GM12801 (cell line): ENCODE results near the gene ZNF474.

Source experiments
- TF ChIP-seq, protein P1 (sequence below): IDR thresholded peaks from one replicate; pipeline ENCODE4 v1.5.1; 2011; ENCODE audit warnings: control low read depth; ENCODE audit not compliant: insufficient read length; ENCODE audit errors: extremely low read depth

ZNF474 gene

GRCh38 chr5:122110987-122111386 is 18.4 kb upstream of the ZNF474 start:
- TF ChIP-seq, protein P1, sequence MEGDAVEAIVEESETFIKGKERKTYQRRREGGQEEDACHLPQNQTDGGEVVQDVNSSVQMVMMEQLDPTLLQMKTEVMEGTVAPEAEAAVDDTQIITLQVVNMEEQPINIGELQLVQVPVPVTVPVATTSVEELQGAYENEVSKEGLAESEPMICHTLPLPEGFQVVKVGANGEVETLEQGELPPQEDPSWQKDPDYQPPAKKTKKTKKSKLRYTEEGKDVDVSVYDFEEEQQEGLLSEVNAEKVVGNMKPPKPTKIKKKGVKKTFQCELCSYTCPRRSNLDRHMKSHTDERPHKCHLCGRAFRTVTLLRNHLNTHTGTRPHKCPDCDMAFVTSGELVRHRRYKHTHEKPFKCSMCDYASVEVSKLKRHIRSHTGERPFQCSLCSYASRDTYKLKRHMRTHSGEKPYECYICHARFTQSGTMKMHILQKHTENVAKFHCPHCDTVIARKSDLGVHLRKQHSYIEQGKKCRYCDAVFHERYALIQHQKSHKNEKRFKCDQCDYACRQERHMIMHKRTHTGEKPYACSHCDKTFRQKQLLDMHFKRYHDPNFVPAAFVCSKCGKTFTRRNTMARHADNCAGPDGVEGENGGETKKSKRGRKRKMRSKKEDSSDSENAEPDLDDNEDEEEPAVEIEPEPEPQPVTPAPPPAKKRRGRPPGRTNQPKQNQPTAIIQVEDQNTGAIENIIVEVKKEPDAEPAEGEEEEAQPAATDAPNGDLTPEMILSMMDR, result no peak

DNA sequence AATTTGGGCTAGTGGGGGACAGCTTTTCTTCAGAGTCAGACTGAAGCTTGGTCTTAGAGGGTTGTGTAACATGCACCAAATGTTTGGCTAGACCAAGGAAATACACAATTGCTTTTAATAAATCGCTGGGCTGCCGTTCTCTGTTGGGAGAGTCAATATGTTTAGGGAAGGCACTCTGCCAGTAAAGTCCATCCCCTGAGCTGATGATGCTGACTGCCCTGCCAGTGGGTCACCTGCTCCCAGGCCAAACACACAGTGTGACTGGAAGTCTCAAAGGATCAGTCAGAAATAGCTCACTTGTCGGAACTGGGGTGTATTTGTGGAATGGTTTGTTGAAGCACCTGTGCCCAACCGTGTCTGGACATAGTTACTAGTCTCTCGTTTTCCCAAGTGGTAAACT is 17.9 kb upstream of the ZNF474 start:
- TF ChIP-seq, protein P1, result no peak

GRCh38 chr5:122112063-122112462 is 17.3 kb upstream of the ZNF474 start:
- TF ChIP-seq, protein P1, result no peak

DNA sequence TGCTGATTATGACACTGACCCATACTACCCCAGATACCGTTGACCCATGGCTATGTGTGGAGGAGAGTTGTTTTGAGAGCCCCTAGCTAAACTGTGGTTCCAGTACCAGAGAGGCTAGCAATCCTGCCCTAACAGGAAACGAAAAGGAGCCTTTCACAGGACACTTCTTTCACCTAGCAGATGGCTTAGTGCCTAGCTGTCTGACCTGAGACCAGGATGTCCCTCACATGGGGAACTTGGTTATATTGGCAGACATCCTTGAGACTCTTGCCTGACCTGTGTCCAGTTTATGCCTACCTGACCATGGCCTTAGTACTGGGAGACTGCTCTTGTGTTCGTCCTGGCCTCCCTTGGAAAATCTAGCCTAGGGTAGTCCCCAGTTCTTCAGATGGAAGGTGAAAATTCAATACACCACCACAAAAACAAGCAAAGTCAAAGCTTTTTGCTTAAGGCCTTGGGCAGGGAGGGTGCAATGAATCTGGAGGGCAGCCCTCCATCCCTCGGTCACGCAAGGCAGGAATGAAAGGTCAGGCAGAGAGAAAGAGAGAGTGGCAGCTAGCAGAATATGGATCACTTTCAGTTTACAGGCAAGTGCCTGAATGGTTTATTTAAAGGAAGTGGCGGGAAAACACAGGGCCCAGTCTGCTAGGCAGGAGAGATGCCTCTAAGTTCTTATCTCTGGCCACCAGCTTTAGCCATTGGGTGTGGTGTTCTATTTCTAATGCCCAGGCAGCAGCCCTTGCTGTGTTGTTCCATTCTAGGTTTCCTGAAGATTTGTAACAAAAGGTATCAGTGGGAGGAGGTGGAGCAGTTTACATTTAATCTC is 16.4 kb upstream of the ZNF474 start:
- TF ChIP-seq, protein P1, result no peak

GRCh38 chr5:122114501-122114900 is 14.8 kb upstream of the ZNF474 start:
- TF ChIP-seq, protein P1, result no peak

- TF ChIP-seq, protein P1, result no peak
These were observed 10.9 kb upstream of the ZNF474 start for GRCh38 chr5:122118356-122118948.

- TF ChIP-seq, protein P1, result no peak
These were observed 10.1 kb upstream of the ZNF474 start for GRCh38 chr5:122119205-122119604.
